A673 (cell line): ENCODE results near the gene SLFN5. TPM values are rescaled to one million over a fixed set of nuclear protein-coding genes. Genes with fewer than 3 reads are reported as not detected.
"Not testable (repeated sequence)": the region's sequence is repeated elsewhere in the genome, so short reads cannot be mapped to it uniquely, and the experiment has no call there.

Source experiments
- BruUV-seq: library from RNA; stranded (reverse); fragments of 400-500 nt; replicated peaks from 2 replicates; lab custom pipeline; 2021; lab: Mats Ljungman, UMichigan
- CTCF ChIA-PET: fragments of 300-600 bp; sonication (Branson Sonifier 250); formaldehyde crosslinking; loops from one replicate; lab custom pipeline; 2022; ENCODE audit warnings: antibody characterized with exemption; lab: Charles Lee
- POLR2A ChIA-PET: fragments of 300-600 bp; sonication (Branson Sonifier 250); formaldehyde crosslinking; loops from one replicate; lab custom pipeline; 2022; ENCODE audit warnings: antibody characterized with exemption; ENCODE audit not compliant: low non-redundant PET; lab: Charles Lee
- DNase-seq: peaks from one replicate; pipeline ENCODE4 v3.0.0-alpha.2; 2015; ENCODE audit warnings: low spot score
- H3K27ac ChIP-seq: fragments of 200-600 bp; sonication (generic); 2 replicates; pipeline ENCODE4 v1.5.1; 2016; ENCODE audit warnings: mixed run types, low read depth, mild to moderate bottlenecking, mixed read lengths, antibody characterized with exemption, low read length; ENCODE audit not compliant: poor library complexity, severe bottlenecking
- H3K27me3 ChIP-seq: fragments of 200-600 bp; sonication (generic); replicated peaks from 2 replicates; pipeline ENCODE4 v1.6.1; 2017; ENCODE audit warnings: mixed run types, low read depth, mild to moderate bottlenecking, mixed read lengths, antibody characterized with exemption, low read length; ENCODE audit not compliant: insufficient read depth, poor library complexity
- H3K36me3 ChIP-seq: fragments of 200-600 bp; sonication (generic); 2 replicates; pipeline ENCODE4 v1.6.1; 2016; ENCODE audit warnings: mixed run types, mild to moderate bottlenecking, mixed read lengths, antibody characterized with exemption, low read length; ENCODE audit not compliant: insufficient read depth, poor library complexity, severe bottlenecking
- H3K4me1 ChIP-seq: fragments of 200-600 bp; sonication (generic); 2 replicates; pipeline ENCODE4 v1.6.1; 2017; ENCODE audit warnings: mixed run types, mild to moderate bottlenecking, mixed read lengths, antibody characterized with exemption, low read length; ENCODE audit not compliant: insufficient read depth, poor library complexity, severe bottlenecking
- H3K4me3 ChIP-seq: fragments of 200-600 bp; sonication (generic); 2 replicates; pipeline ENCODE4 v1.5.1; 2016; ENCODE audit warnings: low read depth, mixed run types, mild to moderate bottlenecking, mixed read lengths, low read length; ENCODE audit not compliant: poor library complexity, severe bottlenecking
- H3K9me3 ChIP-seq: fragments of 200-600 bp; sonication (generic); 2 replicates; pipeline ENCODE4 v1.6.1; 2016; ENCODE audit warnings: mixed run types, low read depth, mild to moderate bottlenecking, mixed read lengths, antibody characterized with exemption, low read length; ENCODE audit not compliant: poor library complexity, severe bottlenecking
- EZH2 ChIP-seq: fragments of 200-600 bp; sonication (generic); IDR thresholded peaks from 2 replicates; pipeline ENCODE4 v1.6.1; 2017; ENCODE audit warnings: borderline replicate concordance, low read depth, mild to moderate bottlenecking, mixed read lengths, antibody characterized with exemption, low read length; ENCODE audit not compliant: poor library complexity, severe bottlenecking
- intact Hi-C: fragments of 100-400 bp; cut with micrococcal nuclease; formaldehyde crosslinking; loops from one replicate; pipeline ENCODE4 v1.10.0; 2022; ENCODE audit not compliant: unreplicated experiment
- total RNA-seq: library from RNA; stranded (reverse); gene quantifications from 2 replicates; pipeline ENCODE4 v1.2.3, GENCODE V29; 2021
- TF ChIP-seq, protein P1 (sequence below): fragments of 300-800, 200-600 bp; sonication (generic); conservative IDR thresholded peaks from 2 replicates; pipeline ENCODE4 v1.5.1; 2017; ENCODE audit warnings: low read depth, mild to moderate bottlenecking, antibody characterized with exemption, low read length, moderate library complexity, mixed read lengths

Gene SLFN5
- total RNA-seq, 1 experiment from 2014 or later, result 5.2 TPM

DNA sequence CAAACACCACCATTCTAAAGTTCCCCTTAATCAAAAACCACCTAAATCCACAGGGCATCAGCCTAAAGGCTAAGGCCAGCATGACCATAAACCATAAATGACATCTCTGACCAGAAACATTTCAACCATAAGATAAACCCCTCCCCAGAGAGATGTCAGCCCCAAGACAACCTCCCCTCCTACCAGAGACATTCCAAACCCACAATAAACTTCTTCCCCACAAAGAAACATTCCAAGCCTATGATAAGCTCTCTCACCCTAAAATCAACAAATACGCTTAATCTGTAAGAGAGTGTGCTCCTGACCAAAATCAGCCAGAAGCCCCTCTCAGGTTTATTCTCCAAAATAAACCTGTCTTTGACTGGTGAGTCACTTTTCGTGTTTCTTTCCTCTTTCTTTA lies 54.8 kb downstream of the SLFN5 start:
- TF ChIP-seq, protein P1, sequence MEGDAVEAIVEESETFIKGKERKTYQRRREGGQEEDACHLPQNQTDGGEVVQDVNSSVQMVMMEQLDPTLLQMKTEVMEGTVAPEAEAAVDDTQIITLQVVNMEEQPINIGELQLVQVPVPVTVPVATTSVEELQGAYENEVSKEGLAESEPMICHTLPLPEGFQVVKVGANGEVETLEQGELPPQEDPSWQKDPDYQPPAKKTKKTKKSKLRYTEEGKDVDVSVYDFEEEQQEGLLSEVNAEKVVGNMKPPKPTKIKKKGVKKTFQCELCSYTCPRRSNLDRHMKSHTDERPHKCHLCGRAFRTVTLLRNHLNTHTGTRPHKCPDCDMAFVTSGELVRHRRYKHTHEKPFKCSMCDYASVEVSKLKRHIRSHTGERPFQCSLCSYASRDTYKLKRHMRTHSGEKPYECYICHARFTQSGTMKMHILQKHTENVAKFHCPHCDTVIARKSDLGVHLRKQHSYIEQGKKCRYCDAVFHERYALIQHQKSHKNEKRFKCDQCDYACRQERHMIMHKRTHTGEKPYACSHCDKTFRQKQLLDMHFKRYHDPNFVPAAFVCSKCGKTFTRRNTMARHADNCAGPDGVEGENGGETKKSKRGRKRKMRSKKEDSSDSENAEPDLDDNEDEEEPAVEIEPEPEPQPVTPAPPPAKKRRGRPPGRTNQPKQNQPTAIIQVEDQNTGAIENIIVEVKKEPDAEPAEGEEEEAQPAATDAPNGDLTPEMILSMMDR, result no peak
- no peak for TF ChIP-seq EZH2
- DNase-seq, result no peak
- peaks cover 11% of the 10 kb centered on the region for H3K4me1 ChIP-seq
- intact Hi-C loops, result no loop called here
- CTCF ChIA-PET, result no interaction called here
- POLR2A ChIA-PET, result no interaction called here
- H3K27ac ChIP-seq, result no peak overlapping the region
- no peaks in the 10 kb centered on the region for H3K27me3 ChIP-seq
- BruUV-seq, result no TSS peak
- no peak overlapping the region for H3K4me3 ChIP-seq
- no peaks in the 10 kb centered on the region for H3K9me3 ChIP-seq
- no peaks in the 10 kb centered on the region for H3K36me3 ChIP-seq

DNA sequence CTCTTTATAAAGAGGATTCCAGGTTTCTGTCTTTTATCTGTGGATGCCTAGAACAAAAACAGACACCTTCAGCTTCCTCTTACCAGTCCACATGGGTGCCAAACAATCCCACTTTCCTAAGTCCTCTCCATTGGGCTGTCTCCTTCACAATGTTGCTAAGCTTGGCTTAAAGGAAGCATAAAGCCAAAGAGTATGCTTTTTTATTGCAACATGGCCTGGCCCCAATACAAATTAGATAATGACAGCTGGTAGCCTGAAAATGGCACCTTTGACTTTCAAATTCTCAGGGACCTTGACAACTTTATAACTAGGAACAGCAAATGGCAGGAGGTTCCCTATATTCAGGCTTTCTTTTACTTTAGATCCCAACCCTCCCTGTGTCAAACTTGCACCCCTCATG lies 55.8 kb downstream of the SLFN5 start:
- H3K4me3 ChIP-seq, result no peak overlapping the region
- BruUV-seq, result no TSS peak

DNA sequence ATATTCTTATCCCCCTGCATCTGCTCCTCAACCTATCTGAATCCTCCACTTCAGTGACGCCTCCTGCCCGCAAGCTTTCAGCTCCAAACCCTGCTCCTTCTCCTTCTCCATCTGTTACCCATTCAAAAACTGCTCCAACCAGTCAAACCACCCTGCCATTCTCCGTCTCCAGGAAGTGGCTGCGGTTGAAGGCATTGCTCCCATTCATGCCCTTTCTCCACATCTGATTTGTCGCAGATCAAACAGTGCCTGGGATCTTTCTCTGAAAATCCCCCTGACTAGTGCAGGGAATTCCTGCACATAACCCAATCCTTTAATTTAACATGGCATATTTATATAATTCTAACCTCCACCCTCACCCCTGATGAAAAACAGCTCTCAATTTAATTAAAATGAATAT lies 56.3 kb downstream of the SLFN5 start:
- Histone ChIP-seq H3K27me3 (no peaks in the 10 kb centered on the region), H3K36me3 (no peaks in the 10 kb centered on the region), H3K4me3 (no peak overlapping the region), H3K4me1 (peaks cover 11% of the 10 kb centered on the region), H3K27ac (no peak overlapping the region), H3K9me3 (no peaks in the 10 kb centered on the region)
- no peak for DNase-seq
- intact Hi-C loops, result no loop called here
- TF ChIP-seq, protein P1, result no peak
- TF ChIP-seq EZH2, result no peak
- BruUV-seq, result no TSS peak
- POLR2A ChIA-PET, result no interaction called here
- CTCF ChIA-PET, result no interaction called here

More for the DNA sequence above, 55.8 kb downstream of the SLFN5 start:
- H3K27ac ChIP-seq, result no peak overlapping the region
- H3K4me1 ChIP-seq, result peaks cover 11% of the 10 kb centered on the region
- ChIA-PET POLR2A (no interaction called here), CTCF (no interaction called here)
- no peaks in the 10 kb centered on the region for H3K36me3 ChIP-seq
- DNase-seq, result no peak
- TF ChIP-seq, protein P1, result no peak
- TF ChIP-seq EZH2, result no peak
- H3K9me3 ChIP-seq, result no peaks in the 10 kb centered on the region
- no peaks in the 10 kb centered on the region for H3K27me3 ChIP-seq
- intact Hi-C loops, result no loop called here

DNA sequence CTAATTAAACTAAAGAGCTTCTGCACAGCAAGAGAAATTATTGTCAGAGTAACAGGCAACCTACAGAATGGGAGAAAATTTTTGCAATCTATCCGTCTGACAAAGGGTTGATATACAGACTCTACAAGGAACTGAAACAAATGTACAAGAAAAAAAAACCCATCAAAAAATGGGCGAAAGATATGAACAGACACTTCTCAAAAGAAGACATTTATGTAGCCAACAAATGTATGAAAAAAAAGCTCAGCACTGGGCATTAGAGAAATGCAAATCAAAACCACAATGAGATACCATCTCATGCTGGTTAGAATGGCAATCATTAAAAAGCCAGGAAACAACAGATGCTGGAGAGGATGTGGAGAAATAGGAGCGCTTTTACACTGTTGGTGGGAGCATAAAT lies 66.5 kb downstream of the SLFN5 start:
- H3K9me3 ChIP-seq, H3K4me1 ChIP-seq, H3K27me3 ChIP-seq, H3K27ac ChIP-seq, BruUV-seq, H3K4me3 ChIP-seq, DNase-seq, POLR2A ChIA-PET, CTCF ChIA-PET, intact Hi-C loops, H3K36me3 ChIP-seq: not testable (repeated sequence)
